Hindlimb muscle (tissue), 1 donor: ENCODE measurements around the gene UBE2C. TPM values are rescaled to one million over a fixed set of nuclear protein-coding genes. Genes with fewer than 3 reads are reported as not detected.

Experiments used
- DNase-seq: peaks from one replicate; pipeline ENCODE4 v3.0.0-alpha.2; 2013
- polyA plus RNA-seq: library from polyadenylated mRNA; unstranded; fragments of 120-200 nt; gene quantifications from one replicate; pipeline ENCODE4 v1.2.1, GENCODE V29; 2013; ENCODE audit not compliant: insufficient read length

The UBE2C gene
- polyA plus RNA-seq, 1 donor: 26.2 TPM

DNA sequence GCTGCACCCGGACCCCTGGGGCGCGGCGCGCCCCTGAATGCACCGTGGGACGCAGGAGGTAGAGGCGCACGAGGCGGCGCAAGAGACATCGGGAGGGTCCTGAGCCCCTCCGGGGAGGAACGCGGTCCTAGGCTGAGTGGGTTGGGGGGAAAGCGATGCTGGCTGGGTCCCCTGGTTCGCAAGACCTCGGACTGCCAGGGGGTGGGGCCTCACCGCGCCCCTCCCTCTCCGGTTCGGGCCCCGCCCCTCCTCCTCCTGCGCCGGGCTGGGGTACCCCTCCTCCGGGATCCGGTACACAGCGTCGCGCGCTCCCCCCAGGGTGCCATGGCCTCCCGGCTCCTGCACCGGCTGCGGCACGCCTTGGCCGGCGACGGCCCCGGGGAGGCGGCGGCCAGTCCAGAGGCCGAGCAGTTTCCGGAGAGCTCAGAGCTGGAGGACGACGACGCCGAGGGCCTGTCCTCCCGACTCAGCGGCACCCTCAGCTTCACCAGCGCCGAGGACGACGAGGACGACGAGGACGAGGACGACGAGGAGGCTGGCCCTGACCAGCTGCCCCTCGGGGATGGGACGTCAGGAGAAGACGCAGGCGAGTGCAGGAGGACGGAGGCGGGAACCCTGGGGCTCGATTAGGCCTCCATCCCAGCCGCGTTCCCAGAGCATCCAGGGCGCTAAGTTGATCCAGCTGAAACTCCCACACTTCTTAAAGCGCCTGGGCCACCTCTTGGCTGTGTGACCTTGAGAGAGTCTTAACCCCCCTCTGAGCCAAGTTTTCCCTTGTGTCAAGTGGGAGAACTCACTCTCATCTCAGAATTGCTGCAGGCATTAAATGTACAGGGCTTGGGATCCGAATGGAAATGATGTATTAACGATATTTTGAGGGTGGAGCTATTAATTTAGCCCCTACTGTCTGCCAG lies 21.7 kb downstream of the UBE2C start:
- peak; percentile 88 for DNase-seq

GRCh38 chr20:45834797-45835161 lies 22.3 kb downstream of the UBE2C start:
- DNase-seq: no peak

GRCh38 chr20:45835329-45835765 lies 22.9 kb downstream of the UBE2C start:
- no peak for DNase-seq

DNA sequence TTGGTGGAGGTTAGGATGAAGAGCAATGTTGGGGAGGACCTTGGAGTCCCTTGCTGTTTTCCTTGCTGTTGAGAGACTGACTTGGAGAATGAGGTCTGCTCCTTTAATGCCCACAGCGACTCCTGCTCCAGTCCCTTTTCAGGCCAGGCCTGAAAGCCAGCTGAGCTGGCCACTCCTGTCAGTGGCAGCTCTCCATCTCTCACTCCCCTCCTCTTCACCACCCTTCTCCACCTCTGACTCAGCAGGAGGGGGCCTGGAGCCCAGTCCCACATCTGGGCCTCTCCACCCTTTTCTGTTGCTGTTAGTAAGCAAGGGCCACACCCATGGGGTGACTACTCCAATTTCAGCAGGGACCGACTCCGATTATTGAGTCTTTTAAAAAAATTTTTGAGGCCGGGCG lies 23.4 kb downstream of the UBE2C start:
- no peak for DNase-seq

GRCh38 chr20:45836841-45837240 lies 24.4 kb downstream of the UBE2C start:
- no peak for DNase-seq

DNA sequence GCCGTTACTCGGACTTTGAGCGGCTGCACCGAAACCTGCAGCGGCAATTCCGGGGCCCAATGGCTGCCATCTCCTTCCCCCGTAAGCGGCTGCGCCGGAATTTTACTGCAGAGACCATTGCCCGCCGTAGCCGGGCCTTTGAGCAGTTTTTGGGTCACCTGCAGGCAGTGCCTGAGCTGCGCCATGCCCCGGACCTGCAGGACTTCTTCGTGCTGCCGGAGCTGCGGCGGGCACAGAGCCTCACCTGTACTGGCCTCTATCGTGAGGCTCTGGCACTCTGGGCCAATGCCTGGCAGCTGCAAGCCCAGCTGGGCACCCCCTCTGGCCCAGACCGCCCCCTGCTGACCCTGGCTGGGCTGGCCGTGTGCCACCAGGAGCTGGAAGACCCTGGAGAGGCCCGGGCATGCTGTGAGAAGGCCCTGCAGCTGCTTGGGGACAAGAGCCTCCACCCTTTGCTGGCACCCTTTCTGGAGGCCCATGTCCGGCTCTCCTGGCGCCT lies 28.3 kb downstream of the UBE2C start:
- no peak for DNase-seq

- no peak for DNase-seq
Observed at GRCh38 chr20:45841407-45842129, 29.1 kb downstream of the UBE2C start.

DNA sequence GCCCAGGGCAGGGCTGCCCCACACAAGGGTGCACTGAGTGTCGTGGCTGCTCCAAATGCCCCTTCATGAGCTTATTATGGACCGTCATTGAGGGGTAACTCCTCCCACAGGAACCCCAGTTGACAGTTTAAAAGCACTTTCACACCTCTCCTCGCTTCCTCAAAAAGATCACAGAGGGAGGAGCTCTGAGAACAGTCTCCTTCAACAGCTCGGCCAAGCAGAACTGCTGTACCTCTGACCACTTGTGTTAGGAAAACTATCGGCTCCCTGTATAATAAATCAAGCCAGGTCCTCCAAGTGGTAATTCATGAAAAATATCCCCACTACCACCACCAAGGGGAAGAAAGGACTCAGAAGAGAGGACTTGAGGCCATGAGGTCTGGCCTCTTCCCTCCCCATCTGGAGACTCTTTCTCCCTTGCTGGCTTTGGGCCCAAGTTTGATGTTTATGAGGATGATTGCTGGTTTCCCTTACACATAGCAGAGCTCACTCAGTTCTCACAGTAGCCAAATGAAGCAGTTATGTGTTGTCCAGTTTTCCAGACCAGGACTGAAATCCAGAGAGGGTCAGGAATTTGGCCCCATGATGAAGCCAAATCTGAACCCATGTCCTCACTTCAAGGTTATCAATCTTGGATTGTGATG lies 29.8 kb downstream of the UBE2C start:
- DNase-seq: no peak

- no peak for DNase-seq
Observed at GRCh38 chr20:45843506-45843905, 31.1 kb downstream of the UBE2C start.

GRCh38 chr20:45845452-45845851 lies 33.0 kb downstream of the UBE2C start:
- no peak for DNase-seq

- DNase-seq: no peak
Observed at GRCh38 chr20:45848421-45848820, 36.0 kb downstream of the UBE2C start.

GRCh38 chr20:45848969-45849582 lies 36.6 kb downstream of the UBE2C start:
- no peak for DNase-seq

DNA sequence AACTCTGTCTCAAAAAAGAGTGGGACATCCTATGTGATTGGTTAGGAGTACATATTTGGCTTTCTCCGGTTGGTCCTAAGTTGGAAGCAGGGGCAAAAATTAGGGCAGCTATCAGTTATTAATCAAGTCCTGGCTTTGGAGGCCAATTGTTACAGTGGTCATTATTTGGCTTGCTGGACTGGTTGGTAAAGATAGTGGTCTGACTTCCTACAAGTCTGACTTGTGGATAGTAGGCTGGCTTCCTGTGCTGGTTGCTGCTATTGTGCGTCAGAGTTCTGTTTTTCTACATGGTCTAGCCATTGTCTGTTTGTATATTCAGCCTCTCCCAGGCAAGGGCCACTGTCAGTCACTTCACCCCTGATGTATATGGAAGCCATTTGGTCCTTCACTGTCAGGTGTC lies 37.8 kb downstream of the UBE2C start:
- no peak for DNase-seq

DNA sequence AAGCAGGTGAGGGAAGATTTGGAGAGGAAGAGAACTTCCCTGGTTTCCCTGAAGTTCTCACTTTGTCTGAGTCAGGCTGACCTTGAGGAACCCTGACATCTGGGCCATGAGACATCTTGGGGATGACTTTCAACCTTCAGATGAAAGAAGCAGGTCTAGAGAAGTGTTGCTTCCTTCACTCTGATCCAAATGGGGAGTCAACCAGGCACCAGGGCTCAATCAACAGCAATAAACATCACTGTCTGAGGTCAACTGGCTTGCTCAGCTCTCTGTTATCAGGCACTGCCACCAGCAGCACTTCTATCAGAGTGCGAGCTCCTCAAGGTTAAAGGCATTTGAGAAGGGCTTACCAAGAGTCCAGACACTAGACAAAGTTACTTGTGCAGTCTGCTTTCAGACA lies 38.5 kb downstream of the UBE2C start:
- DNase-seq: no peak

DNA sequence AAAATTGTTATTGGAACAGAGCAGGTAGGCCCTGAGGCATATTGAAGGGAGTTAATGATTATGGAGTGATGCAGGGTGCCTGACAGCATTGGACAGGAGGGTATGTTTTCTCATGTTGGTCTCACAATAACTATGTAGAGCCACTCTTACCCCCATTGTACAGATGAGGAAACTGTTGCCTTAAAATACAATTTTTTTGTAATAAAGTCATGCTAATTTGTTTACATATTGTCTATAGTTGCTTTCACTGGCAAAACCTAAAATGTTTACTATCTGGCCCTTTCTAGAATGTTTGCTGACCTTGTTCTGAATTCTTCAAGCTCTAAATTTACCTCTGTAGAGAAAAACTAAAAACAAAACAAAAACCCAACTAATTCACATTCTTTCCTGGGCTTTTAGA lies 39.1 kb downstream of the UBE2C start:
- no peak for DNase-seq

- DNase-seq: no peak
Observed at GRCh38 chr20:45852326-45852725, 39.9 kb downstream of the UBE2C start.

DNA sequence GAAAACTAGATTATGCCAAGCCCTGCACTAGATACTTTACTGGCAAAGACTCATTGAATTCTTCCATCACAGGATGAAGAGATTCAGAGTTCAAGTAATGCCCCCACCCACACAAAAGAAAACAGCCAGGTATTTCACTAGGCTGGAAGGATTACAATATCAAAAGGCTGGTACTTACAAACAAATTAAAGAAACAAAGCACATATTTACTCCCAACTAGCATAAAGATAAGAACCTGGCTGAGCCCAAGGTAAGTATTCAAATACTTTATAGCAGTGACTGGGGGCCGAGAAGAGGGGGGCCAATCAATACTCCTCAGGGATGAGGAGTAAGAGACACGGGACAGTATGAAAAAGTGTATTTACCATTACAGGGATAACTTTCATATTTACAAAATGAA lies 41.0 kb downstream of the UBE2C start:
- DNase-seq: no peak

- peak; percentile 100 for DNase-seq
Observed at GRCh38 chr20:45857114-45857881, 44.9 kb downstream of the UBE2C start, which contains the start of the genes ACOT8 and ZSWIM3. ACOT8 (minus strand) TSS chr20:45857392; CDS start chr20:45857315, 77 bp downstream. ZSWIM3 (plus strand) TSS chr20:45857614; CDS start chr20:45857826, 212 bp downstream.

DNA sequence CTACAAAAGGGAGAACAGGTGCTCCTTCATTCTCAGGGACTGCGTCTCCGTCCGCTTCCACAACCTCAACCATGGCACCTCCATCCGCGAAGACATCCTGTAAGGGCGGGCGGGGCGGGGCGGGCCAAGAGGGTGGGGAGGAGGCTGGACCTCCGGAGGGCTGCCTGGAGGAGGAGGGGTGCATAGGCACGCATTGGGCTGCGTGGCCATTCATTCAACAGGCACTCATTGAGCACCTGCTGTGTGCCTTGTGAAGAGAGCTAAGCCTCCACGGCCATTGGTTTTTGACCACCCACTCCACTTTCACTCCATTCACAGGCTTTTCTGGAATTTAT lies 45.4 kb downstream of the UBE2C start:
- DNase-seq: no peak

DNA sequence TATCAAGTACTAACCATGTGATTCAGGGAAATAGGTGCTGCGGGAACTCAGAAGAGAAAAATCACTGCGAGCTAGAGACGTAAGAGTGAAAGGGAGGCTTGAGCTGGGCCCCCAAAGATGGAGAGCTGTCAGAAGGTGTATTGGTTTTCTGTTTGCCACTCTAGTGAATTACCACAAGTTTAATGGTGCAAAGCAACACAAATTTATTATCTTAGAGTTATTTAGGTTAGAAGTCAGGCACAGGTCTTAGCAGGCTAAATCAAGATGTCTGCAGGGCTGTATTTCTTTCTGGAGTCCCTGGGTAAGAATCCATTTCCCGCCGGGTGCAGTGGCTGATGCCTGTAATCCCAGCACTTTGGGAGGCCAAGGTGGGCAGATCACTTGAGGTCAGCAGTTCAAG lies 47.5 kb downstream of the UBE2C start:
- no peak for DNase-seq

GRCh38 chr20:45860560-45861220 lies 48.2 kb downstream of the UBE2C start:
- no peak for DNase-seq
